Smooth muscle cell (in vitro differentiated cells): ENCODE measurements around the gene TNP2. TPM values are rescaled to one million over a fixed set of nuclear protein-coding genes. Genes with fewer than 3 reads are reported as not detected.

Experiments used
- DNase-seq: peaks from one replicate; lab custom pipeline; 2025; ENCODE audit not compliant: unreplicated experiment; lab: John Stamatoyannopoulos, UW
- H2AFZ ChIP-seq: fragments of 200-600 bp; sonication (generic); 2 replicates; pipeline ENCODE4 v1.6.0; 2016; ENCODE audit warnings: antibody characterized with exemption, low read depth, mild to moderate bottlenecking
- H3F3A ChIP-seq: fragments of 200-600 bp; sonication (generic); 2 replicates; pipeline ENCODE4 v1.6.0; 2017; ENCODE audit warnings: antibody characterized with exemption, low read depth
- H3K27ac ChIP-seq: fragments of 200-600 bp; sonication (generic); 2 replicates; pipeline ENCODE4 v1.5.1; 2016; ENCODE audit warnings: low read depth, mild to moderate bottlenecking
- H3K27me3 ChIP-seq: fragments of 200-600 bp; sonication (generic); 2 replicates; pipeline ENCODE4 v1.6.1; 2016; ENCODE audit warnings: low read depth, mild to moderate bottlenecking
- H3K36me3 ChIP-seq: fragments of 200-600 bp; sonication (generic); 2 replicates; pipeline ENCODE4 v1.5.1; 2016; ENCODE audit warnings: low read depth
- H3K4me1 ChIP-seq: fragments of 200-600 bp; sonication (generic); 2 replicates; pipeline ENCODE4 v1.5.1; 2016; ENCODE audit warnings: low read depth
- H3K4me2 ChIP-seq: fragments of 200-600 bp; sonication (generic); 2 replicates; pipeline ENCODE4 v1.6.0; 2016; ENCODE audit warnings: mild to moderate bottlenecking
- H3K4me3 ChIP-seq: fragments of 200-600 bp; sonication (generic); 2 replicates; pipeline ENCODE4 v1.5.1; 2016; ENCODE audit warnings: mild to moderate bottlenecking
- H3K79me2 ChIP-seq: fragments of 200-600 bp; sonication (generic); 2 replicates; pipeline ENCODE4 v1.6.0; 2016; ENCODE audit warnings: low read depth, mild to moderate bottlenecking
- H3K9ac ChIP-seq: fragments of 200-600 bp; sonication (generic); 2 replicates; pipeline ENCODE4 v1.6.0; 2016; ENCODE audit warnings: low read depth
- H3K9me3 ChIP-seq: fragments of 200-600 bp; sonication (generic); replicated peaks from 2 replicates; pipeline ENCODE4 v1.5.1; 2016; ENCODE audit warnings: low read depth
- H4K20me1 ChIP-seq: fragments of 200-600 bp; sonication (generic); 2 replicates; pipeline ENCODE4 v1.6.0; 2016; ENCODE audit warnings: low read depth
- WGBS: methylation state at CpG from one replicate; pipeline ENCODE4 v1.1.7; 2016; ENCODE audit warnings: low lambda C conversion rate; 5-methylcytosine and 5-hydroxymethylcytosine counted together
- polyA plus RNA-seq: library from polyadenylated mRNA; unstranded; fragments of >200 nt; fragmentation: Nextera tagmentation; extraction: Ambion mirVana; gene quantifications from 2 replicates; pipeline ENCODE4 v1.2.1, GENCODE V29; 2016
- total RNA-seq: library from RNA; depleted of rRNA; stranded (reverse); fragments of >200 nt; gene quantifications from 2 replicates; pipeline ENCODE4 v1.2.3, GENCODE V29; 2014
- TF ChIP-seq, protein P1 (sequence below): fragments of 200-600 bp; sonication (generic); IDR thresholded peaks from 2 replicates; pipeline ENCODE4 v1.5.1; 2017; ENCODE audit warnings: borderline replicate concordance, mild to moderate bottlenecking, antibody characterized with exemption; ENCODE audit not compliant: insufficient read depth, poor library complexity, severe bottlenecking

Gene TNP2
- total and polyA plus RNA-seq, 2 experiments from 2014 or later: not detected

- Histone ChIP-seq H3F3A (no peaks in the 10 kb centered on the region), H3K4me1 (no peaks in the 10 kb centered on the region), H3K79me2 (no peaks in the 10 kb centered on the region), H3K27me3 (no peaks in the 10 kb centered on the region), H3K36me3 (no peaks in the 10 kb centered on the region), H3K27ac (no peak overlapping the region), H2AFZ (no peak overlapping the region), H3K4me2 (peak overlapping the region; percentile 67), H3K4me3 (no peak overlapping the region), H4K20me1 (no peaks in the 10 kb centered on the region), H3K9ac (no peak overlapping the region), H3K9me3 (no peaks in the 10 kb centered on the region)
- TF ChIP-seq, protein P1, sequence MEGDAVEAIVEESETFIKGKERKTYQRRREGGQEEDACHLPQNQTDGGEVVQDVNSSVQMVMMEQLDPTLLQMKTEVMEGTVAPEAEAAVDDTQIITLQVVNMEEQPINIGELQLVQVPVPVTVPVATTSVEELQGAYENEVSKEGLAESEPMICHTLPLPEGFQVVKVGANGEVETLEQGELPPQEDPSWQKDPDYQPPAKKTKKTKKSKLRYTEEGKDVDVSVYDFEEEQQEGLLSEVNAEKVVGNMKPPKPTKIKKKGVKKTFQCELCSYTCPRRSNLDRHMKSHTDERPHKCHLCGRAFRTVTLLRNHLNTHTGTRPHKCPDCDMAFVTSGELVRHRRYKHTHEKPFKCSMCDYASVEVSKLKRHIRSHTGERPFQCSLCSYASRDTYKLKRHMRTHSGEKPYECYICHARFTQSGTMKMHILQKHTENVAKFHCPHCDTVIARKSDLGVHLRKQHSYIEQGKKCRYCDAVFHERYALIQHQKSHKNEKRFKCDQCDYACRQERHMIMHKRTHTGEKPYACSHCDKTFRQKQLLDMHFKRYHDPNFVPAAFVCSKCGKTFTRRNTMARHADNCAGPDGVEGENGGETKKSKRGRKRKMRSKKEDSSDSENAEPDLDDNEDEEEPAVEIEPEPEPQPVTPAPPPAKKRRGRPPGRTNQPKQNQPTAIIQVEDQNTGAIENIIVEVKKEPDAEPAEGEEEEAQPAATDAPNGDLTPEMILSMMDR: no peak
- no peak for DNase-seq
- 94% methylated on average over 5 of the region's 5 CpGs for WGBS
These were observed 29.2 kb upstream of the TNP2 start for GRCh38 chr16:11298143-11298900.

- H2AFZ ChIP-seq: no peak overlapping the region
- H3K79me2 ChIP-seq: no peaks in the 10 kb centered on the region
- no peak overlapping the region for H3K9ac ChIP-seq
- H3K4me1 ChIP-seq: no peaks in the 10 kb centered on the region
- TF ChIP-seq, protein P1: no peak
- H3K4me2 ChIP-seq: peak overlapping the region; percentile 67
- no peak overlapping the region for H3K27ac ChIP-seq
- WGBS: 22% methylated on average over 19 of the region's 19 CpGs
- H3K36me3 ChIP-seq: no peaks in the 10 kb centered on the region
- H3K9me3 ChIP-seq: no peaks in the 10 kb centered on the region
- no peaks in the 10 kb centered on the region for H3F3A ChIP-seq
- peak; percentile 11 for DNase-seq
- no peaks in the 10 kb centered on the region for H4K20me1 ChIP-seq
- H3K4me3 ChIP-seq: no peak overlapping the region
- H3K27me3 ChIP-seq: no peaks in the 10 kb centered on the region
These were observed 28.5 kb upstream of the TNP2 start for GRCh38 chr16:11297492-11298142.

DNA sequence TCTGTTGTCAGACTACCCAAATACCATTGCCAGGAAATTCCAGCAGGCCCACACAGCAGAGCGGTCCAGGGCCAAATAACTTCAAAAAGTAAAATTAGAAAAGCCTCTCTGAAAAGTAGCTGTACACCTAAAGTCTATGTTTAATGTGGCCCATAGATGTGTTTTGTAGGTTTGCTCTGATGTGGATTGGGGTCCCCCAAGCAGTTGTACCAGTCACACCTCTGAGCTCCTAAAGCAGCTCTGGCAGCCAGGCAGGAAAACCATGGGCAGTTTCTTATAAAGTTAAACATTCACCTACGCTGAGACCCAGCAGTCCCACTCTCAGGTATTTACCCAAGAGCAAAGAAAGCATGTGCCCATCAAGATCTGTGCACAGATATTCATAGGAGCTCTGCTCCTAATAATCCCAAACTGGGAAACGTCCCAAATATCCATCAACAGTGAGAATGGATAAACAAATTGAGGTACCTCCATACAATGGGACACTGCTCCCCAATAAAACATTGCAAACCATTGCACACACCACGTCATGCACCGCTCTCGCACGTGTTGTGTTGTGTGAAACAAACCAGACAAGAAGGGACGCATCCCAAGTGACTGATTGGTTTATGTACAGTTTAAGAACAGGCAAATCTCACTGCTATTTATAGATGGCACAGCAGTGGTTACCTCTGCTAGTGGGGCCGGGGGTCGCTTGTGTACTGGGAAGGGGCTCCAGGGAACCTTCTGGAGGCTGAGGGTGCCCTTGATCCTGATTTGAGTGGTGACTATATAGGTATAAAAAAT, 27.8 kb upstream of the TNP2 start:
- 18% methylated on average over 10 of the region's 10 CpGs for WGBS
- Histone ChIP-seq H3K27ac (no peak overlapping the region), H3F3A (no peaks in the 10 kb centered on the region), H3K4me1 (no peaks in the 10 kb centered on the region), H3K36me3 (no peaks in the 10 kb centered on the region), H3K27me3 (no peaks in the 10 kb centered on the region), H3K4me2 (peak overlapping the region; percentile 67), H3K9me3 (no peaks in the 10 kb centered on the region), H3K4me3 (no peak overlapping the region), H2AFZ (peak overlapping the region; percentile 2), H3K9ac (no peak overlapping the region), H3K79me2 (no peaks in the 10 kb centered on the region), H4K20me1 (no peaks in the 10 kb centered on the region)
- TF ChIP-seq, protein P1: no peak
- no peak for DNase-seq
